Measurements from ENCODE around the gene COL21A1.

COL21A1 gene

GRCh38 chr6:56223995-56224394, 23.4 kb downstream of the COL21A1 start:
- POLR2A ChIA-PET = no interaction called here
- no peak for TF ChIP-seq LEF1 (IDR thresholded peaks at IDR 0.05; ENCODE audit: borderline replicate concordance)
- TF ChIP-seq, protein P1, sequence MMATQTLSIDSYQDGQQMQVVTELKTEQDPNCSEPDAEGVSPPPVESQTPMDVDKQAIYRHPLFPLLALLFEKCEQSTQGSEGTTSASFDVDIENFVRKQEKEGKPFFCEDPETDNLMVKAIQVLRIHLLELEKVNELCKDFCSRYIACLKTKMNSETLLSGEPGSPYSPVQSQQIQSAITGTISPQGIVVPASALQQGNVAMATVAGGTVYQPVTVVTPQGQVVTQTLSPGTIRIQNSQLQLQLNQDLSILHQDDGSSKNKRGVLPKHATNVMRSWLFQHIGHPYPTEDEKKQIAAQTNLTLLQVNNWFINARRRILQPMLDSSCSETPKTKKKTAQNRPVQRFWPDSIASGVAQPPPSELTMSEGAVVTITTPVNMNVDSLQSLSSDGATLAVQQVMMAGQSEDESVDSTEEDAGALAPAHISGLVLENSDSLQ (IDR thresholded peaks at IDR 0.05) = no peak
- TF ChIP-seq ELF4 (IDR thresholded peaks at IDR 0.05) = no peak
- no peak for TF ChIP-seq HDGF (IDR thresholded peaks at IDR 0.05; ENCODE audit: borderline replicate concordance)
- TF ChIP-seq TARDBP (IDR thresholded peaks at IDR 0.05) = no peak
- no peak for TF ChIP-seq SUZ12 (IDR thresholded peaks at IDR 0.05)
- no peak for TF ChIP-seq CTBP1 (IDR thresholded peaks at IDR 0.05; ENCODE audit: borderline replicate concordance)
- TF ChIP-seq NFRKB (IDR thresholded peaks at IDR 0.05) = no peak
- TF ChIP-seq BHLHE40 (IDR thresholded peaks at IDR 0.05; ENCODE audit: borderline replicate concordance) = no peak
- TF ChIP-seq ZNF384 (IDR thresholded peaks at IDR 0.05) = no peak
- TF ChIP-seq ARNT (IDR thresholded peaks at IDR 0.05) = no peak
- TF ChIP-seq L3MBTL2 (conservative IDR thresholded peaks at IDR 0.05) = no peak
- no peak for TF ChIP-seq FOXM1 (IDR thresholded peaks at IDR 0.05; ENCODE audit: borderline replicate concordance)
- no peak for TF ChIP-seq FOXA1 (IDR thresholded peaks at IDR 0.05)
- no peak for TF ChIP-seq FOXK2 (IDR thresholded peaks at IDR 0.05)
- no peak for TF ChIP-seq SP1 (IDR thresholded peaks at IDR 0.05)

DNA sequence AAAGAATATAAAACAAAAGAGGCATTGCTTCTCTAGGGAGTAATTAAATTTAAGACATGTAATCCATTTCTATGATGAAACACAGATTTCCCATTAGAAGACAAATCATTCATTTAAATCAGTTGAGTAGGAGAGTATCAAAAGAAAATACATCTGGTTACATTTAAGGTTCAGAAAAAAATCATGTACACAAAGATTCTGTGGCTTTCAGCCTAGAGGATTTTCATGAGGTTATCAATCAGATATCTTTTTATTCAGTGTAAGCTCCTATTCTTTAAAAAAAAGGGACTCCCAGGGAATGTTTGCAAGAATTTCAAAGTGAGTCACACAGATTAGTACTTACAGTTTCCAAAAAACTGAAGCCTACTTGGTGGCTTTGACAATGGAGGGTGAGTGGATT, 24.9 kb downstream of the COL21A1 start:
- ChIA-PET CTCF (no interaction called here), POLR2A (no interaction called here)
- TF ChIP-seq SP1 (IDR thresholded peaks at IDR 0.05) (no peak), FOXK2 (IDR thresholded peaks at IDR 0.05) (no peak), NFRKB (IDR thresholded peaks at IDR 0.05) (no peak), ARNT (IDR thresholded peaks at IDR 0.05) (no peak)
- DNase-seq (ENCODE audit: extremely low spot score) = no peak

More at GRCh38 chr6:56223995-56224394, 23.4 kb downstream of the COL21A1 start:
- CTCF ChIA-PET = no interaction called here
- no peak for DNase-seq (ENCODE audit: extremely low spot score)

DNA sequence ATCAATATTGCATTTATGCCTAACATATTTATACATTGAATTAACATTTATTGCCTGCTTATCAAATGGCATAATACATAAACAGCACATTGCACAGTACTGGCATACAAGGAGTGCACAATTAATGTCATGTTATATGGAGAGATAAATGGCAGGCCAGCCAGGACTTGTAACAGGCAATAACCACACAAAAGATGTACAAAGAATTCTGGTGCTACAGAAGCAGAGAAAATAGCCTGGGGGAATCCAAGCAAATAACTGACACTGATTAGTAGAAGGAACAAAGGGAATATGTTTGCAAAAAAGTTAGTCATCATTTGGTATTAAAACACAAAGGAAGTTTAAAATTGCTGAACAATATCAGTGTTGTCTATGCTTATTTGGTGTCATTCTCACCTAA, 27.3 kb downstream of the COL21A1 start:
- TF ChIP-seq HDGF (IDR thresholded peaks at IDR 0.05; ENCODE audit: borderline replicate concordance) = no peak
- TF ChIP-seq LEF1 (IDR thresholded peaks at IDR 0.05; ENCODE audit: borderline replicate concordance) = no peak
- no peak for TF ChIP-seq FOXM1 (IDR thresholded peaks at IDR 0.05; ENCODE audit: borderline replicate concordance)
- TF ChIP-seq SUZ12 (IDR thresholded peaks at IDR 0.05) = no peak
- TF ChIP-seq ELF4 (IDR thresholded peaks at IDR 0.05) = no peak
- TF ChIP-seq ZNF384 (IDR thresholded peaks at IDR 0.05) = no peak
- no peak for TF ChIP-seq CTBP1 (IDR thresholded peaks at IDR 0.05; ENCODE audit: borderline replicate concordance)
- no peak for TF ChIP-seq ARNT (IDR thresholded peaks at IDR 0.05)
- TF ChIP-seq L3MBTL2 (conservative IDR thresholded peaks at IDR 0.05) = no peak
- TF ChIP-seq BHLHE40 (IDR thresholded peaks at IDR 0.05; ENCODE audit: borderline replicate concordance) = no peak
- TF ChIP-seq FOXA1 (IDR thresholded peaks at IDR 0.05) = no peak
- TF ChIP-seq SP1 (IDR thresholded peaks at IDR 0.05) = no peak
- no peak for TF ChIP-seq FOXK2 (IDR thresholded peaks at IDR 0.05)
- TF ChIP-seq, protein P1 (IDR thresholded peaks at IDR 0.05) = no peak
- TF ChIP-seq TARDBP (IDR thresholded peaks at IDR 0.05) = no peak
- no peak for DNase-seq (ENCODE audit: extremely low spot score)
- ChIA-PET CTCF (no interaction called here), POLR2A (no interaction called here)

GRCh38 chr6:56214703-56215101, 32.7 kb downstream of the COL21A1 start:
- ChIA-PET POLR2A (no interaction called here), CTCF (no interaction called here)
- TF ChIP-seq NFRKB (IDR thresholded peaks at IDR 0.05) (no peak), LEF1 (IDR thresholded peaks at IDR 0.05; ENCODE audit: borderline replicate concordance) (no peak), ARNT (IDR thresholded peaks at IDR 0.05) (no peak), FOXM1 (IDR thresholded peaks at IDR 0.05; ENCODE audit: borderline replicate concordance) (no peak), SP1 (IDR thresholded peaks at IDR 0.05) (no peak), FOXA1 (IDR thresholded peaks at IDR 0.05) (no peak), L3MBTL2 (conservative IDR thresholded peaks at IDR 0.05) (no peak), SUZ12 (IDR thresholded peaks at IDR 0.05) (no peak), CTBP1 (IDR thresholded peaks at IDR 0.05; ENCODE audit: borderline replicate concordance) (no peak), ZNF384 (IDR thresholded peaks at IDR 0.05) (no peak), HDGF (IDR thresholded peaks at IDR 0.05; ENCODE audit: borderline replicate concordance) (no peak), BHLHE40 (IDR thresholded peaks at IDR 0.05; ENCODE audit: borderline replicate concordance) (no peak), FOXK2 (IDR thresholded peaks at IDR 0.05) (no peak), ELF4 (IDR thresholded peaks at IDR 0.05) (no peak), TARDBP (IDR thresholded peaks at IDR 0.05) (no peak)
- TF ChIP-seq, protein P1 (IDR thresholded peaks at IDR 0.05) = no peak
- no peak for DNase-seq (ENCODE audit: extremely low spot score)

DNA sequence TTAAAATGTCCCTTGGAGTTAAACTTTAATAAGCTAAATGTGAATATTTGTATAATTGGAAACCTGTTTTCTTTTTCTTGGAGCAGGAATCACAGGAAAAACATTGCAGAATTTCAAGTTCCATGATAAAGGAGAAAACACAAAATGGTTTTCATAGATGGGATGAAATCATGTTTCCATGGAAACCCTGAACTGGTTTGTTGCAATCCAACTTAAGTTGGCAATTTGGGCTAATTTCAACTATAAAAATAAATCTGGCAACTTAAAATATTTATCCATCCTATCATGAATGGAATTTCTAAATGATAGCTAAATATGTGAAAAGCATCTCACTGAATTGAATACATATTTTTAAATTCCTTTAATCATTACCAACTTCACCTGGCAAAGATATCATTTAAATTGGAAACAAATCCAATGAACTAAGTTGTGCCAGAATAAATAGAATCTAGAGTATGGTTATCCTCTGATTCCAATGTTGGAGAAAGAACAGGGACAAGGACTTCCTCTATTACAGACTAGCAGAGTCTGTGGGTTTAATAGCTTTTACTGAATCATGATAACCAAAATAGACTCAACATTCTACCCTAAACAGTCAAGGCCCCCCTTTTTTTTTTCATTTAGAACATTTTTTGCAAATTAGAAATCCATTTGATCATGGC, 33.2 kb downstream of the COL21A1 start:
- DNase-seq (ENCODE audit: extremely low spot score) = no peak
- POLR2A ChIA-PET = no interaction called here
- no peak for TF ChIP-seq LEF1 (IDR thresholded peaks at IDR 0.05; ENCODE audit: borderline replicate concordance)
- TF ChIP-seq ARNT (IDR thresholded peaks at IDR 0.05) = no peak
- TF ChIP-seq ELF4 (IDR thresholded peaks at IDR 0.05) = no peak
- TF ChIP-seq SP1 (IDR thresholded peaks at IDR 0.05) = no peak
- CTCF ChIA-PET = no interaction called here

DNA sequence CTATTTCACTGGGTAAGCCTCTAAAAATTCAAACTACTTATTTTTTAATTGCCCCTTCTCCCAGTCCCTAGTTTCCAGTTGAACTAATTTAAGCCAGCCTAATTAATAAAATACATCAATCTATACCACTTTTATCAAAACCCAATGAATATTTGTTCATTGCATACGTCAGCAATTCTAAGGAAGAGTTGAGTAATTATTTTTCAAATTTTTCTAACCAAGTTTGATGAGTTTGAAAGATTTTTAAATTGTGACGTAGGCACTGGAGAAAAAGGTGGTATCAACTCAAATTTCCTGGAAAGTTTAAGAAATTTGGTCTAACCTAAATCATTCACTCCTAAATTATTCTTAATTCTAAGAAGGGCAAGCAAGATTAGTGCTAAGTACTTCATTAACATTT, 35.7 kb downstream of the COL21A1 start:
- DNase-seq (ENCODE audit: extremely low spot score) = no peak
- no peak for TF ChIP-seq ELF4 (IDR thresholded peaks at IDR 0.05)
- no peak for TF ChIP-seq LEF1 (IDR thresholded peaks at IDR 0.05; ENCODE audit: borderline replicate concordance)
- no peak for TF ChIP-seq L3MBTL2 (conservative IDR thresholded peaks at IDR 0.05)
- TF ChIP-seq, protein P1 (IDR thresholded peaks at IDR 0.05) = no peak
- TF ChIP-seq FOXM1 (IDR thresholded peaks at IDR 0.05; ENCODE audit: borderline replicate concordance) = no peak
- TF ChIP-seq NFRKB (IDR thresholded peaks at IDR 0.05) = no peak
- ChIA-PET POLR2A (no interaction called here), CTCF (no interaction called here)
